NCI-H2171 (cell line): Measurements from ENCODE around the gene CKM.
A peak's percentile ranks its signal among the peaks of the same experiment; 100 is the strongest.
"Not testable (repeated sequence)": the region's sequence is repeated elsewhere in the genome, so short reads cannot be mapped to it uniquely, and the experiment has no call there.

Experiments used
- DNase-seq: peaks from one replicate; lab custom pipeline; 2025; lab: John Stamatoyannopoulos, UW

The CKM gene

DNA sequence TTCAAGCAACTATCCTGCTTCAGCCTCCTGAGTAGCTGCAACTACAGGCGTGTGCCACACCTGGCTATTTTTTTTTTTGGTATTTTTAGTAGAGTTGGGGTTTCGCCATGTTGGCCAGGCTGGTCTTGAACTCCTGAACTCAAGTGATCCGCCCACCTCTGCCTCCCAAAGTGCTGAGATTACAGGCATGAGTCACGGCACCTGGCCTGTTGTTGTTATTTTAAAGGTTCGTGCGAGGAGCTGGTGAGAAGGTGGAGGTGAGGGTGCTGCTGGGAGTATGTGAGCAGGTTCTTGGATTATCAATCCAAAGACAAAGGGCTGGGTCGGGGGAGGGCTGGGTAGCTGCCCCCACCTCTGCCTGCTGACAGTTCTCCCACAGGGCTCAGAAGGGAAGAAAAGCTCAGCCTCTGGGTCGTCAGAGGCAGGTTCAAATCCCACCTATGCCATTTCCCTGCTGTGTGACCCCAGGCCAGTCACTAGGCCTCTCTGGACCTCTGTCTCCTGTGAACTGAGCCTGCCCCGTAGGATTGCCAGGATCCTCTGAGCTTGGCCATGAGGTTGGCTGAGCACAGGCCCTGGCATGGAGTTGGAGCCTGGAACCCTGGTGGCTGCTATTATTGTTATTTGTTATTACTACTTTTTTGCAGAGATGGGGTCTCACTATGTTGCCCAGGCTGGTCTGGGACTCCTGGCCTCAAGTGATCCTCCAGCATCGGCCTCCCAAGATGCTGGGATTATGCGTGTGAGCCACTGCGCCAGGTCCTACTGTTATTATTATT lies 1.5 kb downstream of the CKM start:
- DNase-seq: no peak

DNA sequence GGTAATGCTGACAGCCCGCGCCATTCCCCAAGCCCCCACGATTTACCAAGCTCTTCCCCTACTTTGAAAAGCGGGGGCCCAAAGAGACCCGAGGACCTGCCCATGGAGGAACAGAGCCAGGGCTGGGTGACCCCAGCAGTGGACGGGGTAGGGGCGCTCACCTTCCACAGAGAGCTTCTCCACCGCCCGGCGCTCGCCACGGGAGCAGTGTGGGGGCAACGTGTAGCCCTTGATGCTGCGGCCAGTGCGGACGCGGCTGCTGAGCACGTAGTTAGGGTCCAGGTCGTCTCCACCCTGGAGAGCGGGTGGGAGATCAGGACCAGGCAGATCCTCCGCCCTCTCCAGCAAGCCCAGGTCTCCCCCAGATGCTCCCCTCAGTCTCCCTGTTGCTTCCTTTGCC lies 7.4 kb downstream of the CKM start:
- no peak for DNase-seq

DNA sequence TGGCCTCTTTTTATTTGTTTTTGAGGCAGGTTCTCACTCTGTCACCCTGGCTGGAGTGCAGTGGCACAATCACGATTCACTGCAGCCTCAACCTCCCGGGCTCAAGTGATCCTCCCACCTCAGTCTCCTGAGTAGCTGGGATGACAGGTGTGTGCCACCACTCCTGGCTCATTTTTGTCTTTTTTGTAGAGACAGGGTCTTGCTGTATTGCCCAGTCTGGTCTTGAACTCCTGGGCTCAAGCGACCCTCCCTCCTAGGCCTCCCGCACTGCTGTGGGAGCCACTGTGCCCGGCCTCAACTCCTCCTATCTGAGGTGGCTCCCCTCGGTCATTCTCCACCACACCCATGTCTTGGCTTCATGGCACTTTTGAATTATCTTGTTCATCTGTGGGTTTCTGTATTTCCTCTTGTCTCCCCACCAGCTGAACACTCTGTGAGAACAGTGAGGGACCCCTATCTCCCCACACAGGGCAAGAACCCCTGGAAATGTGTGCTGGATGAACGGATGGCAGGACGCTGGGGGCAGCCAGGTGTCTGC lies 7.9 kb downstream of the CKM start:
- no peak for DNase-seq

DNA sequence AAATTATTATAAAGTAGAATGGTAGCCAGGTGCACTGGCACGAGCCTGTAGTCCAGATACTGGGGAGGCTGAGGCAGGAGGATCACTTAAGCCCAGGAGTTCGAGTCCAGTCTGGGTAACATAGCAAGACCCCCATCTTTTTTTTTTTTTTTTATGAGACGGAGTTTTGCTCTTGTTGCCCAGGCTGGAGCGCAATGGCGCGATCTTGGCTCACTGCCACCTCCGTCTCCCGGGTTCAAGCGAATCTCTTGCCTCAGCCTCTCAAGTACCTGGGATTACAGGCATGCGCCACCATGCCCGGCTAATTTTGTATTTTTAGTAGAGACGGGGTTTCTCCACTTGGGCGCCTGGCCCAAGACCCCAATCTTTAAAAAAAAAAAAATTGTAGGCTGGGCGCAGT lies 10.4 kb downstream of the CKM start:
- DNase-seq: not testable (repeated sequence)

DNA sequence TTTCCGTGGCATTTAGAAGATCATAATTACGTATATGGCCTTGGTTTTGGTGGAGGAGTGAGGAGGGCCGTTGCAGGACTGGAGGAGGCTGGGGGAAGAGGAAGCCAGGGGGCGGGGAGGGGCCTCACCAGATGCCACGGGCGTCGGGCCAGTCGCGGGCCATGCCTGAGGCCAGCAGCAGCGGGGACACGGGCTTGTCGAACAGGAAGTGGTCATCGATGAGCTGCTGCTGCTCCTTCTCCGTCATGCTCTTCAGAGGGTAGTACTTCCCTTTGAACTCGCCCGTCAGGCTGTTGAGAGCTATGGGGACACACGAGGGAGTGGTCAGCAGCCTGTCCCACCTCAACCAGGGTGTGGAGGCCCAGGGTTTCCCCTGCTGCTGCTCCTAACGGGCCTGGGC lies 11.1 kb downstream of the CKM start:
- DNase-seq: no peak

DNA sequence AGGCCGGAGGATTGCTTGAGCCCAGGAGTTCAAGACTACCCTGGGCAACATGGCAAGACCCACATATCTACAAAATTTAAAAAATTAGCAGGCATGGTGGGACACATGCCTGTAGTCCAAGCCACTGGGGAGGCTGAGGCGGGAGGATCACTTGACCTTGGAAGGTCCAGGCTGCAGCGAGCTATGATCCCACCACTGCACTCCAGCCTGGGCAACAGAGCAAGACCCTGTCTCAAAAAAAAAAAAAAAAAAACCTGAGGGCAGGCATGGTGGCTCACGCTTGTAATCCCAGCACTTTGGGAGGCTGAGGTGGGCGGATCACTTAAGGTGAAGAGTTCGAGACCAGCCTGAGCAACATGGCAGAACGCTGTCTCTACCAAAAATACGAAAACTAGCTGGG lies 13.4 kb downstream of the CKM start:
- DNase-seq: not testable (repeated sequence)

DNA sequence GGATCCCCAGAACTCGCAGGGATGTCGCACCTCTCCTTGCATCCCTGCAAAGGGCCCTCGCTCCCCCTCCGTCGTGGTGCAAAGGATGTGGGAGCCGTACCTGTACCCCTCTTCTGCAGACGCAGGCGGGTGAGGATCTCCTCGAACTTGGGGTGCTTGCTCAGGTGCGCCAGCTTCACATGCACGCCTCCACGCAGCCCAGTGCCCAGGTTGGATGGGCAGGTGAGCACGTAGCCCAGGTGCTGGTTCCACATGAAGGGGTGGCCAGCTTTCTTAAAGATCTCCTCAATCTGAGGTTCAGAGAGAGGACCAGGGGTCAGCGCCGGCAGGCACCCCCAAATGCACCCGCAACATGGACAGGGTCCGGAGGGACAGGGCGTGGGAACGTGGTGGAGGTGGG lies 15.3 kb downstream of the CKM start:
- no peak for DNase-seq

DNA sequence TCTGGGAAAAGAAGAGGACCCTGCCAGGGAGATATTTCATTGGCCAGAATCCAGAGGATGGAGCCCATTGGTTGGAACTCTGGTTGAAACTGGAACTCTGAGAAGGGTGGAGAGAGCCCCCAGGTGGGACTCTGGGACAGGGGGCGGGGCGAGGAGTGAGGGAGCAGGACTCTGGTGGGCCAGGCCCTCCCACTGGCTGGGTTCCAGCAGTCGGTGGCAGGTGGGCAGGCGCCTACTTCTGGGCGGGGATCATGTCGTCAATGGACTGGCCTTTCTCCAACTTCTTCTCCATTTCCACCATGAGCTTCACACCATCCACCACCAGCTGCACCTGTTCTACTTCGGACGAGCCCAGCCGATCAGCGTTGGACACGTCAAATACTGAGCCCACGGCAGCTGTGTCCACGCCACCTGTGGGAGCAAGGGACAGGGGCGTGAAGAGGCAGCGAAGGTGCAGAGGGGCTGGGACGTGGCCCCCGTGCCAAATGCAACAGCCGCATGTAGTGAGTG lies 16.1 kb downstream of the CKM start:
- DNase-seq: peak; percentile 88

DNA sequence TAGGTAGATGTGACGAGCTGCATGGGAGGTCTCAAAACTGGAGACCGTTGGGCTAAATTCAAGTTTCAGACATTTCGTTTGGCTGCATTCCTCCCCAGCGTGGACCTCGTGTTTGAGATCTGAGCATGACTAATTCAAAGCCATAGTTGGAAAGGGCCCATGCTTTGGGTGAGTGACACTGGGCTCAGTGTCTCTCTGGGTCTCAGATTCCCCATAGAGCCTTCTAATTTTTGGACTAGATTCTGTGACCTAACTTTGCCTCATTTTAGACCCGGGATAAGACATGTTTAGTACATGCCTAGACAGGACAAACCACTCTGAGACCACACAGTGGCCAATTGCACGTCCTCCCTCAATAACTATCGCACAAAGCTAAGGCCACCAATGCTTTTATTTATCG lies 16.6 kb downstream of the CKM start:
- DNase-seq: no peak

DNA sequence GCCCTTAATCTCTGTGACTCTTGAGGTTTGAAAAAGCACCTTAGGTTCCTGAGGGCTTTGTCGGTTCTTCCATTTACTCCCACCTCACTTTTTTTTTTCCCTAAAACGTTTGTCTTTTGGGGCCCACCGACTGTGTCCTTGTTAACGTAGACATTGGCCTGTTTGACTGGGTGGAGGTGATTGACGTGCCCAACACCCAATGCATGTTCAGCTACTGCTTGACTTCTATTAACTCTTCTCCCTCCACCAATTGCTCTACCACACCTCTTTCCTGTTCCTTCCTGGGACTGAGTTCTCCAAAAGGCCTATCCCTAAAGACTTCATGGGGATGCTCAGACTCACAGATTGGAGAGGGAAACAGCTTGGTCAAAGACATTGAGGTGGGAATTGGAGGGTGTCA lies 17.3 kb downstream of the CKM start:
- DNase-seq: no peak

DNA sequence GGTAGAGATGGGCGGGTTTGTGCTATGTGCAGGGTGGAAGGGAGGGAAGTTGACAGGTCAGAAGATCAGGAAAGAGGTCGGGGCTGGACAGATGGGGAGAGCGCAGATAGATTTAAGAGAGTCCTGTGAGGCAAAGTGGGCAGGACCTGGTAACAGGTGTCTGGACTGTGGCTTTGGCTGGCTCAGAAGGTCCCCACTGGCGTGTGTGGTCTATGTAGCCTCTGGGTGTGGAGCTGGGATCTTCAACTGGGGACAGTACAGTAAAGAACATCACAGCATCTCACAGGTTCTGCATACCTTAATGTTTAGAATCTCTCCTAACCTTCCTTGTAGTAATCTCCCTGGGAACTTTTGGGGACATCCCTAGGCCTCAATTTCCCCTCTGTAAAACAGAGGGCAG lies 17.7 kb downstream of the CKM start:
- no peak for DNase-seq

DNA sequence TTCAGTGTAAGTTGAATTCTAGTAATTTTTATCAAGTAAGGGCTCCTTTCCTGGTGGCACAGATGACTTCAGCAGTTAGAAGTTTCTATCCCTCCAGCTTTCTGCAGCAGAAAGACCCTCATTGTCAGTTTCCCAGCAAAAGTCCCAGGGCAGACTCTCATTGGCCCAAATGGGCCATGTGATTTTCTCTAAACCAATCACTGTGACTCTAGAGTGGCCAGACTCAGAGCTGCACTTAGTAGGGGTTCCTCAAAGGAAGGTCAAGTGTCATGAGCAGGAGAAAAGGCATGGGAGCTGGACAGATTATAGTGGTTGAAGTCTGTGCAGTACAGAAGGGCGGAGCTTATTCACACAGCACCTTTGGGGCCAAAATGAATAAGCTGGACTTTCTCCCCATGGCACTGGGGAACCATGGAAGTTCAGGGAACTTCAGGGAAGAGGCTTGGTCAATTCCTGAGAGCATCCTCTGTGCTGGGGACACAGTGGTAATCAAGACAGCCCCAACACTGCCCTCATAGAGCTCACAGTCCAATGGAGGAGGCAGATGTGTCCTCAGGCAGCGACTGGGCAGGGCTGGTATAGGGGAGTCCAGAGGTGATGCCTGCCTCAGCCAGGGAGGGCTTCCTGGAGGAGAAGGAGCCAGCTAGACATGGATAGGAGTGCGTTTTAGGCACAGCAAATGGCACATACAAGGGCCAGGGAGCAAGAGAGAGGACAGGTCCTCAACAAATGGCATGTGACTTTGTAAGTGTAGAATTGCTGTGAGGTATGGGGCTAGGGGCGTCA lies 18.3 kb downstream of the CKM start:
- DNase-seq: no peak

DNA sequence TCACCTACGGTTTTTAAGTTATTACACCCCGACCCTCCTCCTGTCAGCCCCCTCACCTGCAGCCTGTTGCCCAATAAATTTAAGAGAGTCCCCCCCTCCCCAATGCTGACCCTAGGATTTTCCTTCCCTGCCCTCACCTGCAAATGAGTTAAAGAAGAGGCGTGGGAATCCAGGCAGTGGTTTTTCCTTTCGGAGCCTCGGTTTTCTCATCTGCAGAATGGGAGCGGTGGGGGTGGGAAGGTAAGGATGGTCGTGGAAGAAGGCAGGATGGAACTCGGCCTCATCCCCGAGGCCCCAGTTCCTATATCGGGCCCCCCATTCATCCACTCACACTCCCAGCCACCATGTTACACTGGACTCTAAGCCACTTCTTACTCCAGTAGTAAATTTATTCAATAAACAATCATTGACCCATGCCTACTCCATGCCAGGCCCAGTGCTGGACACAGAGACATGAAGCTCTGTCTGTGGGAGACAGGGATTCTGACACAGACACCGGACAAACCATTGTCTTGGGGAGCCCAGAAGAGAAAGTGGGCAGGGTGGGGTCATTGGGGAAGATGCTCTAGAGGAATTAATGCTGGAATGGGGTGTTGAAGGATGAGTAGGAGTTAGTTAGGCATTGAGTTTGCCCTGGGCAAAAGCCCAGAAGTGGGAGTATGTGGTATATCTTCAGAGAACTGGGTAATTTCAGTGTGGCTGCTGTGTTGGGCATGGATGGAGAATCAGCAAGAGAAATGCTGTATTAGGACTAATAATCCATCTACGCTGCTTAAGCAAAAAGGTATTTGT lies 19.2 kb downstream of the CKM start:
- no peak for DNase-seq

DNA sequence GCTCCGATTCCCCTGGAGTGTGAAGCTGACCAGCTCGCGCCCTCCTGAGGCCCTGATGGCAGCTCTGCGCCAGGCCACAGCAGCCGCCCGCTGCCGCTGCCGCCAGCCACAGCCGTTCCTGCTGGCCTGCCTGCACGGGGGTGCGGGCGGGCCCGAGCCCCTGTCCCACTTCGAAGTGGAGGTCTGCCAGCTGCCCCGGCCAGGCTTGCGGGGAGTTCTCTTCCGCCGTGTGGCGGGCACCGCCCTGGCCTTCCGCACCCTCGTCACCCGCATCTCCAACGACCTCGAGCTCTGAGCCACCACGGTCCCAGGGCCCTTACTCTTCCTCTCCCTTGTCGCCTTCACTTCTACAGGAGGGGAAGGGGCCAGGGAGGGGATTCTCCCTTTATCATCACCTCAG lies 20.3 kb downstream of the CKM start:
- no peak for DNase-seq

DNA sequence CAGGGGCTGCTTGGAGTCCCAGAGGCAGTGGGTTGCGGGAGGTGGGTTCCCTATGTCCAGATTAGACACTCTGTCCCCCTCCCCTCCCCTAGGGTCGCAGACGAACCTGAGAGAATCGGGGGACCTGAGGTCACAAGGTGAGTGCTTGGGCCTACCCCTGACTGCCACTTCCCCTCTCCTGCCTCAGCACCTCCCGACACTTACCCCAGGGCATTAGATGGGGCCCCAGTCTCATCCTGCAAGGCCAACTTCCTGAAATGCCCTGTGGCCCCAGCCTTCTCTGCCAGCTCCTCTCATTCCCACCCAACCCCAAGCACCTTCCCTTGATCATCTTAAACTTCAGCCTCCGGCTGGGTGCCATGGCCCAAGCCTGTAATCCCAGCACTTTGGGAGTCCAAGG lies 23.0 kb downstream of the CKM start:
- no peak for DNase-seq

DNA sequence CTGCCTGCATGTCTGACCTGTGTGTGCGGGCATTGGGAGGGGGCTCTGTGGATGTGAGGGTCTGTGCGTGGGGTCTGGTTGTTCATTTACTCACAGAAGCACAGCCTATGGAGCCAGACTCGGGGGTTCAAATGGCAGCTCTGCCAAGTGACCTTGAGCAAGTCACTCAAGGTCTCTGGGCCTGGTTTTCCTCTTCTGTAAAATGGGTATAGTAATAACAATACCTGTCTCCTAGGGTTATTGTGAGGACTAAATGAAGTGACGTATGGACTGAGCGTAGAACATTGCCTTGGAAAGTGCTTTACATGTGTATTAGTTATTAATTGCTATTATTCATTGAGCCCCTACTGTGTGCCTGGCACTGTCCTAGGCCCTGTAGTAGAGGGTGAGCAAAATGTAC lies 24.4 kb downstream of the CKM start:
- DNase-seq: no peak

DNA sequence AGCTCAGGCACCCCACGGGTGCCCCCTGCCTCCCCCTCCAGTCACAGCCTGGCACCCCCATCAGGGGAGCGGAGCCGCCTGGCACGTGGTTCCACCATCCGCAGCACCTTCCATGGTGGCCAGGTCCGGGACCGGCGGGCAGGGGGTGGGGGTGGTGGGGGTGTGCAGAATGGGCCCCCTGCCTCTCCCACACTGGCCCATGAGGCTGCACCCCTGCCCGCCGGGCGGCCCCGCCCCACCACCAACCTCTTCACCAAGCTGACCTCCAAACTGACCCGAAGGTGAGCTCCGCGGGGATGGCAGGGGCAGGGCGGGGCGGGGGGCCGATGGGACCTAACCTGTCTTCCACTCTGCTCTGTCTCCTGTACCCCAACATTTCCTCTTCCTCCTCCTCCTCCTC lies 25.0 kb downstream of the CKM start:
- no peak for DNase-seq

DNA sequence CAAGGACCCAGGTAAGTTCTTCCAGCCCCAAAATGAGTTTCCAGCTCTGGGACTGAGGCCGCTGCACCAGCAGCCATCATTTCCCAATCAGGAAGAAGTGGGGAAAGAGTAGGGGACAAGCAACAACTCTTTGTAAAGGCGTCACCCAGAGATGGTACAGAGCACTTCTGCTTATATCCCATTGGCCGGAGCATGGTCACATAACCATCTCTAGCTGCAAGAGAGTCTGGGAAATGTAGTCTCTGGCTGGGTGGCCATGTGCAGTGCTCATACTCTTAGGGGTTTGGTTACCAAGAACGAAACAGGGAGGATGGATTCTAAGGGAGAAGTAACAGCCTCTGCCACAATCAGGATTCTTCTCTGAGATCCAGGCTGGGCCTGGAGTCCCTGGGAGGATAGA lies 26.3 kb downstream of the CKM start:
- DNase-seq: no peak

DNA sequence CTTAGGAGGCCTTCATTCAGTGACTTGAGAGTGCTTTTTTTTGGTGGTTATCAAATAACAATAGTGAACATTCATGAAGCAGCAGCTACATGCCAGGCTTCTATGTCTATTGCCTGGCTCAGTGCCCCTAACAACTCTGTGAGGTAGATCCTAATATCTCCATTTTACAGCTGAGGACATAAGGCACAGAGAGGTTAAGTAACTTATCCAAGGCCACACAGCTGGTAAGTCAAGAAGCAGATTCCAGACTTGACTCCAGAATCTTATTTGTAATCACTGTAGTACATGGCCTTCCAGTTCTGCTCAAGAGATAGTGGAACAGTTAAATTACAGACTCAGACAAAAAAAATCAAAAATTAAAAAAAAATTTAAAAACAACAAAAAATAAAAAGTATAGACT lies 26.8 kb downstream of the CKM start:
- DNase-seq: no peak

DNA sequence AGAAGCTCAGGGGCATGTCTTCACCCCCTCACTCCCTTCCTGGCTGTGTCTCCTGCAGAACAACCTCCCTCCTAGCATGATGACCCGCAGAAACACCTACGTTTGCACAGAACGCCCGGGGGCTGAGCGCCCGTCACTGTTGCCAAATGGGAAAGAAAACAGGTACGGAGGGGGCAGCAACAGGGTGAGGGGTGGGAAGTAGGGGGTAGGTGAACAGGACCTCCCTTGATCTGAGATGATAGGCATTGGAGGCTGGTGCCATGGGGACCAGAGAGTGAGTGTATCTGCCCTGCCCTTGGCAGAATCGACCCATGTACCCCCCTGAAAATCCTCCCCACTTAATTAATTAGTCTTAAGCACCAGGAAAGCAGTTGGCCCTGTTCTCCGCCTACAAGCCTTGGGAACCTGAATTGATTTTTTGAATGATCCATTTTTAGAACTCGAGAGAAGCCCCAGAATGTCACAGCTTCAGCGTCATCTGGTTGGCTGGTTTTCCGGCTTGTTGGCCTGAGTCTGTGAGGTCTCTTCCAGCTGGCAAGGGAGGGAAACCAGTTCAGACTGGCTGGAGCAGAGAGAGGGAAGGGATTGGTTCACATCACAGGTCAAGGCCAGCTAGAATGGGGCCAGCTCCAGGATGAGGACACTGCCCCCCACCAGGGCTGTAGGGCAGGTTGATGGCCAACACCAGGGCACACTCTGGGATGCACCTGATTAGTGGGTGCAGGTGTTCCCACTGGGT lies 28.2 kb downstream of the CKM start:
- DNase-seq: no peak

DNA sequence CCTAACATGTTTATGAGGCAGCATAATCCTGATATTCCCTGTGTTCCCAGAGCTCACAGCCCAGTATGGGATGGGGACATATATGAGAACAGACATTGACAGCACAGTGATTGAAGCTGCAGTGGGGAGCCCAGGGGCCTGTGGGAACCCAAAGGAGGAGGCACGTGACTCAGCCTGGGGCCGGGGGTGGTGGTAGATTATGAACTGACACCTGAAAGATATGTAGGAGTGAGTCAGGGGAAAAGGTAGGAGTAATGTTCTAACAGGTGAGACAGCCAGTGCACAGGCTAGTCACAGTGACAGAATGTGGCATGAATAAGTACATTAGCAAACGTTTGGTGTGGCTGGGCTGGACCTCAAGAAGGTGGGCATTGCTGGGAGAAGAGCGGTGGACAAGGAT lies 29.0 kb downstream of the CKM start:
- DNase-seq: no peak

DNA sequence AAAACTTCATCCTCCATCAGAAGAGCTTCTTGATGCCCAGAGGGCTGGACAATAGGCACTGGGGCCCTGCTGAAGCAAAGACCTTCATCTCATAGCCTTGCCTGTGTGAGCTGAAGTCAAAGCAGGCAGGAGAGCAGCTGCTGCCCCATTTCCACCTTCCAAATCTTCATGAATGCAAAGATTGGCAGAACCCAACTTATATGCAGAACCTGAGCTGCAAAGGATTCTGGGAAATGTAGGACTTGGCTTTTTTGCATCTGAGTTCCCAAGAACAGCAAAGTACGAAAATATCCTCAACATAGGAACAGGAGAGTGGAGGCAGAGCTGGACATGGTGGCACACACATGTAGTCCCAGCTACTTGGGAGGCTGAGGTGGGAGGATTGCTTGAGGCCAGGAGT lies 30.8 kb downstream of the CKM start:
- DNase-seq: no peak
